Fibroblast of peridontal ligament (primary cell): ENCODE measurements around the gene FHIT.

Source experiments
- DNase-seq: peaks from one replicate; pipeline ENCODE4 v3.0.0-alpha.2; 2010; ENCODE audit errors: extremely low read depth

Gene FHIT

GRCh38 chr3:59800481-59800880, 1450.8 kb downstream of the FHIT start:
- no peak for DNase-seq

- DNase-seq, result peak; percentile 53
Measured at GRCh38 chr3:59798372-59799086, 1452.7 kb downstream of the FHIT start.

- no peak for DNase-seq
Measured at GRCh38 chr3:59797533-59797932, 1453.7 kb downstream of the FHIT start.

GRCh38 chr3:59796456-59796855, 1454.8 kb downstream of the FHIT start:
- no peak for DNase-seq

- DNase-seq, result no peak
Measured at GRCh38 chr3:59795756-59796155, 1455.5 kb downstream of the FHIT start.

GRCh38 chr3:59793976-59794375, 1457.3 kb downstream of the FHIT start:
- DNase-seq, result no peak

GRCh38 chr3:59791774-59792308, 1459.4 kb downstream of the FHIT start:
- no peak for DNase-seq

- DNase-seq, result no peak
Measured at GRCh38 chr3:59790241-59790640, 1461.0 kb downstream of the FHIT start.

GRCh38 chr3:59788801-59789200, 1462.5 kb downstream of the FHIT start:
- no peak for DNase-seq

- DNase-seq, result no peak
Measured at GRCh38 chr3:59788133-59788532, 1463.1 kb downstream of the FHIT start.

GRCh38 chr3:59786374-59786773, 1464.9 kb downstream of the FHIT start:
- no peak for DNase-seq

GRCh38 chr3:59784164-59784563, 1467.1 kb downstream of the FHIT start:
- no peak for DNase-seq

- DNase-seq, result no peak
Measured at GRCh38 chr3:59783468-59783988, 1467.7 kb downstream of the FHIT start.

GRCh38 chr3:59782664-59783063, 1468.6 kb downstream of the FHIT start:
- DNase-seq, result no peak

- DNase-seq, result no peak
Measured at GRCh38 chr3:59780209-59780608, 1471.0 kb downstream of the FHIT start.

GRCh38 chr3:59779260-59779659, 1472.0 kb downstream of the FHIT start:
- no peak for DNase-seq

- DNase-seq, result no peak
Measured at GRCh38 chr3:59777667-59778077, 1473.6 kb downstream of the FHIT start.

- no peak for DNase-seq
Measured at GRCh38 chr3:59777066-59777465, 1474.2 kb downstream of the FHIT start.

- no peak for DNase-seq
Measured at GRCh38 chr3:59775761-59776325, 1475.4 kb downstream of the FHIT start.

GRCh38 chr3:59775106-59775505, 1476.1 kb downstream of the FHIT start:
- DNase-seq, result no peak

- peak; percentile 89 for DNase-seq
Measured at GRCh38 chr3:59774634-59775033, 1476.6 kb downstream of the FHIT start.

GRCh38 chr3:59774000-59774399, 1477.3 kb downstream of the FHIT start:
- no peak for DNase-seq
